ENCODE data around the gene SPRY1.

DNA sequence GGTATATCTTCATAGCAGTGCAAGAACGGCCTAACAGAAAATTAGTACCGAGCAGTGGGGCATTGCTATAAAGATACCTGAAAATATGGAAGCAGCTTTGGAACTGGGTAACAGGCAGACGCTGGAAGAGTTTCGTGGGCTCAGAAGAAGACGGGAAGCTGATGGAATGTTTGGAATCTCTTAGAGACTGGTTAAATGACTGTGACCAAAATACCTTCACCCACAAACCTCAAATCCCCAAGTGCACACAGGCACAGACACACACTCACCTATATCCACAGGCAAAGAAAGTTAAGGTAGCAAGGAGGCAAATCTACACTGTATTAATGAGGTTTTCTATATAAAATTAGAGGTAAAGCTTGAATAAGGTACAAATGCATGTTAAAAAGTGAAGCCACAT lies 14.6 kb upstream of the SPRY1 start:
- TF ChIP-seq YY1 (IDR thresholded peaks at IDR 0.05; ENCODE audit: insufficient read depth, insufficient read length) (no peak), ZNF274 (IDR thresholded peaks at IDR 0.05; ENCODE audit: low read depth, low read length) (no peak)

Data from NT2/D1 (cell line).